Ovary (tissue), 9 donors: ENCODE measurements around the gene SCN1A. TPM values are rescaled to one million over a fixed set of nuclear protein-coding genes. Genes with fewer than 3 reads are reported as not detected.

ENCODE experiments used
- DNase-seq, 5 donors: peaks; one replicate each; pipeline ENCODE4 v3.0.0-alpha.2; 2019 to 2020
- H3K27ac ChIP-seq, 2 donors: fragments of 200-600 bp; one replicate each; pipeline versions ENCODE4 v1.5.1 to v1.8.0; 2019 to 2022
- H3K27me3 ChIP-seq: fragments of 200-600 bp; one replicate; pipeline ENCODE4 v1.8.0; 2022
- H3K36me3 ChIP-seq: fragments of 200-600 bp; sonication (generic); one replicate; pipeline ENCODE4 v1.5.1; 2019
- H3K4me1 ChIP-seq: one replicate; pipeline ENCODE4 v1.8.1; 2013; ENCODE audit warnings: mild to moderate bottlenecking, moderate library complexity; ENCODE audit not compliant: insufficient read depth
- H3K4me3 ChIP-seq: fragments of 200-600 bp; sonication (generic); one replicate; pipeline ENCODE4 v1.5.1; 2017
- H3K9me3 ChIP-seq, 2 donors: fragments of 200-600 bp in 1 of 2; sonication (generic) in 1 of 2; one replicate each; pipeline versions ENCODE4 v1.5.1 to v1.8.1; 2013 to 2019; ENCODE audit warnings: mild to moderate bottlenecking in 1 of 2, moderate library complexity in 1 of 2
- EP300 ChIP-seq: sonication (generic); formaldehyde crosslinking; IDR thresholded peaks from one replicate; pipeline ENCODE4 v1.6.1; 2017; ENCODE audit warnings: antibody characterized with exemption
- POLR2A ChIP-seq: fragments of 450-650 bp; IDR thresholded peaks from one replicate; pipeline ENCODE4 v1.6.1; 2017; ENCODE audit warnings: antibody characterized with exemption, mild to moderate bottlenecking, moderate library complexity
- WGBS, 3 donors: extraction: QIAGEN DNeasy Blood & Tissue Kit in 1 of 3; methylation state at CpG; one replicate each; pipeline versions ENCODE4 v1.1.5 to v1.1.7; 2013 to 2017; 5-methylcytosine and 5-hydroxymethylcytosine counted together
- intact Hi-C, 4 donors: fragments of 100-400 bp; cut with DNase I; formaldehyde crosslinking; loops; one replicate each; pipeline versions ENCODE4 v1.11.0 to v1.15.1; 2022 to 2023
- polyA plus RNA-seq, 2 donors: library from polyadenylated mRNA; stranded (reverse); fragments of 200-250 nt in 1 of 2; fragments of 350-450 nt in 1 of 2; fragmentation: Illumina TruSeq in 1 of 2; extraction: RNeasy Lipid Tissue Mini Kit (QIAGEN cat#74804) in 1 of 2; gene quantifications; one replicate each; pipeline ENCODE4 v1.2.3, GENCODE V29; 2013 to 2014
- total RNA-seq, 7 donors: library from RNA; depleted of rRNA in 2 of 7; stranded (reverse); fragments of >200 nt in 2 of 7; fragmentation: NEBNext Ultra II Directional in 3 of 7; extraction: Animal tissue kit (Norgen Biotek cat#: 25700) in 3 of 7; gene quantifications; one replicate each; pipeline versions ENCODE4 v1.1.0 to v1.2.4, GENCODE V29; 2016 to 2023
- TF ChIP-seq, protein P1 (sequence below), 3 donors: fragments of 450-650 bp in 2 of 3; fragments of 200-600 bp in 1 of 3; IDR thresholded peaks; one replicate each; pipeline versions ENCODE4 v1.5.1 to v1.8.0; 2016 to 2022; ENCODE audit warnings: antibody characterized with exemption in 3 of 3, mild to moderate bottlenecking in 1 of 3
- donor health status: DM: no; HTN: no; CAD: no; lungs with moderate emphysema.
- donor health status: DM: no; HTN: no; CAD: no.
- donor health status: Bipolar disorder and iron deficiency.
- donor health status: DM: yes; HTN: yes; CAD: no.
- donor health status: DM: no; HTN: no; CAD: no.
- donor health status: DM: yes; HTN: yes; CAD: no.

SCN1A gene
- total and polyA plus RNA-seq, 9 donors: under 0.01 to 5.6 (median 0.34) TPM; not detected in 5

DNA sequence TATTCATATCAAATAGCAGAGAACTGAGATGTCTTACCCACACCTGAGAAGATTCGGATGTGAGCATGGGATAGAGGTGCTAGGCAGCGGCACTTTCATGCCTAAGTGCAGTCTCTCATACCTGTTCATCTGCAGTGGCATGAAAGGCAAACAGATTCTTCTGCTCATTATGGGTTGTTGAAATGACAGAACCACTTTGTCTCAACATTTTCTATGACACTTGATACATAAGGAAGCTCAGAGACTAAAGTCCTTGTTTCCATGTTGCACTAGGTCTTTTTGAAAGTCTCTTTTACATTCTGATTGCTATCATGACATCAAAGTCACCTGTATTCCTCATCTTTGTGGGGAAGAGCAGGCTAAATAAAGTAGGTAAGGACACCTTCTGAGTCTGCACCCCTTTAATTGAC lies 8.0 kb upstream of the SCN1A start:
- Histone ChIP-seq H3K27me3 (no peaks in the 10 kb centered on the region), H3K4me3 (no peak overlapping the region), H3K27ac (no peak overlapping the region), H3K9me3 (no peaks in the 10 kb centered on the region), H3K36me3 (no peaks in the 10 kb centered on the region), H3K4me1 (no peaks in the 10 kb centered on the region)
- intact Hi-C loops: no loop called here
- DNase-seq: no peak
- TF ChIP-seq EP300 (no peak), POLR2A (no peak)
- TF ChIP-seq, protein P1, sequence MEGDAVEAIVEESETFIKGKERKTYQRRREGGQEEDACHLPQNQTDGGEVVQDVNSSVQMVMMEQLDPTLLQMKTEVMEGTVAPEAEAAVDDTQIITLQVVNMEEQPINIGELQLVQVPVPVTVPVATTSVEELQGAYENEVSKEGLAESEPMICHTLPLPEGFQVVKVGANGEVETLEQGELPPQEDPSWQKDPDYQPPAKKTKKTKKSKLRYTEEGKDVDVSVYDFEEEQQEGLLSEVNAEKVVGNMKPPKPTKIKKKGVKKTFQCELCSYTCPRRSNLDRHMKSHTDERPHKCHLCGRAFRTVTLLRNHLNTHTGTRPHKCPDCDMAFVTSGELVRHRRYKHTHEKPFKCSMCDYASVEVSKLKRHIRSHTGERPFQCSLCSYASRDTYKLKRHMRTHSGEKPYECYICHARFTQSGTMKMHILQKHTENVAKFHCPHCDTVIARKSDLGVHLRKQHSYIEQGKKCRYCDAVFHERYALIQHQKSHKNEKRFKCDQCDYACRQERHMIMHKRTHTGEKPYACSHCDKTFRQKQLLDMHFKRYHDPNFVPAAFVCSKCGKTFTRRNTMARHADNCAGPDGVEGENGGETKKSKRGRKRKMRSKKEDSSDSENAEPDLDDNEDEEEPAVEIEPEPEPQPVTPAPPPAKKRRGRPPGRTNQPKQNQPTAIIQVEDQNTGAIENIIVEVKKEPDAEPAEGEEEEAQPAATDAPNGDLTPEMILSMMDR (IDR thresholded peaks at IDR 0.05): no peak
- 90 to 96% (median 96%) methylated on average over 2 of the region's 2 CpGs for WGBS, 3 donors

DNA sequence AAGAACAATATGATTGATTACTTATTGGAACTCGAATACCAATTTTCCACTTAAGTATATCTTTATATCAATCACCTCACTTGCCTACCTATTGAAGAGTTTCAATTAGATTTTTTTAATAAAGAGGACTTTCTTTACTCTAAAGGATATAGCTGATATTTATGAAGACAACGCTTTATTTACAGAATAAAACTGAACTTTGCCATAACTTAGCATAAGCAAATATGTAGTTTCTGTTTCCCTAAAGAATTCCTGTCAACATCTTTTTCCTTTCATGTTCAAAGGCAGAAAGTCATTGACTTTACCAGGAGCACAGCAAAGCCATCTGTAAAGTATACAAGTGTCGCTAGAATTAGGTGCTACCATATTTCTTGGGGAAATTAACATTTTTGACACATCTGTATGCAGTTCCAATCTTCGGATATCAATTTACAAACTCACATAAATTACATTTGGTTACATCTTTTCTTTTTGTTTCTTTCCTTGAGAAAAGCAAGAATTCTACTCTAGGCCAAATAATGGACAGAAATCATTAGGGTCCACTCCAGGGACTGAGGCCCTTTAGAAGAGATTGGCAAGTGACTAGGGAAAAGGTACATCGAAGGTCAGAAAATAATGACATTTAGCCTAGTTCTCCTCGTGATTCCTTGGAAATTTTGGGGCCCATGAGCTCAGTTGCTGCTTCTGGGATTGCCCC lies 7.5 kb upstream of the SCN1A start:
- intact Hi-C loops: no loop called here
- Histone ChIP-seq H3K27ac (no peak overlapping the region), H3K4me3 (no peak overlapping the region), H3K36me3 (no peaks in the 10 kb centered on the region), H3K9me3 (no peaks in the 10 kb centered on the region), H3K27me3 (no peaks in the 10 kb centered on the region), H3K4me1 (no peaks in the 10 kb centered on the region)
- TF ChIP-seq POLR2A (no peak), EP300 (no peak)
- TF ChIP-seq, protein P1 (IDR thresholded peaks at IDR 0.05): no peak
- DNase-seq: no peak
- WGBS, 3 donors: 66 to 82% (median 69%) methylated on average over 6 of the region's 6 CpGs

DNA sequence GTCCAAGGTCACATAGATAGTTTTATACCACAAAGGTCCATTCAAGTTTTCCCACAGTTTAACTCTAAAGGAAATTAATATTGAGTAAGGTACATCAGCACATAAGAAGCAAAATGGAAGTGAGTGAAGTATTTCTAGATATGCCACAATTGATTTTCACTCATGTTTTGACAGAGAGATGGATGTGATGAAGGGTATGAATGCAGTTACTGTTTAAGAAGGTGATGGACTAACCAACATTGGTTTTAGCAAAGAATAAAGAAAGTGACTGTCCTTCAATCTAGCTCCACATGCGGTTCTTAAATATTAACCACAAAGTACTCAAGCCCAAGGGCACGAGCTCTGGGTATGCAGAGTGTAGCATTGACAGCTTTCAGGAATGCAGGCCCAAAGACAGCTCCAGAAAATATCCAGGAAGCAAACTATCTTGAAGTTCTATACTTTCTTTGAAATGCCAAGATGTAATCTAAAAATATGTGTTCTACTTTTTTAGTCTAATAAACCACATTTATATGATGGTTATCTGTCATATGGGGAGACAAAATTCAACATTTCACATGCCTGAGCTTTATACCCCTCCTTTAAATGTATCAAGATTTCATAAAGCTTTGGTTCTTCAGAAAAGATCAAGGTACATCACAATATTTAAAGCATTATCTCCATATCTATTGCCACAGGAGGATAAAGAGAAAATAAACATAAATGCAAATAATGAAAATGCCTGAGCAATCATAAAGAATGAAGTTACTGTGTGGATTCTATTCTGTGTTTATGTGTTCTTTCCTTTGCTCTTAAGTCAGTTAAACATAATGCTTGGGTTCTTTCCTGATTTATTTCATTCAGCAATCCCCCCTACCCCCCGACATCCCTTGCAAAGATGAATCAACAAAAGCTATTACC lies 6.7 kb upstream of the SCN1A start:
- H3K4me3 ChIP-seq: no peak overlapping the region
- no peaks in the 10 kb centered on the region for H3K27me3 ChIP-seq
- H3K4me1 ChIP-seq: no peaks in the 10 kb centered on the region
- intact Hi-C loops: no loop called here
- no peak for DNase-seq
- no peaks in the 10 kb centered on the region for H3K36me3 ChIP-seq
- TF ChIP-seq EP300 (no peak), POLR2A (no peak)
- TF ChIP-seq, protein P1 (IDR thresholded peaks at IDR 0.05): no peak
- WGBS, 3 donors: 68 to 81% (median 77%) methylated on average over 3 of the region's 3 CpGs
- no peaks in the 10 kb centered on the region for H3K9me3 ChIP-seq
- no peak overlapping the region for H3K27ac ChIP-seq

DNA sequence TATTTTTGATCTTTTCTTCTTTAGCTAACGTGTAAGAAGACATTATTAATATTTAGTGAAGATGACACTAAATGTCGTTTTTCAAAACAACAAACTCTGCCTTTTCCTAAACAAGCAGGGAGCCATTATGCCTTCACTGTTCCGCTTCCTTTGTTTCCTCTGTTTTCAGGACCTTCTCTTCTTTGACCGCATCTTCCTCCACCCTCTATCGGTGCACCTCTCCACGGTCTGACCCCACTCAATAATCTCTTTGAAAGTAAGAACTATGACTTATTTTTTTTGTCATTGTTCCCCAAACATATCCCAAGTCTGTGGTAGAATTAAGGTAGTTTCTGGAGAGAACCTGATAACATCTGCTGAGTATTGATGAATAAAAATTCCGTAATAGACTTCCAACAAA lies 5.8 kb upstream of the SCN1A start:
- 70 to 78% (median 71%) methylated on average over 7 of the region's 7 CpGs for WGBS, 3 donors
- H3K9me3 ChIP-seq: no peaks in the 10 kb centered on the region
- intact Hi-C loops: no loop called here
- TF ChIP-seq EP300: no peak
- TF ChIP-seq POLR2A: no peak
- TF ChIP-seq, protein P1 (IDR thresholded peaks at IDR 0.05): no peak
- H3K4me1 ChIP-seq: no peaks in the 10 kb centered on the region
- no peak for DNase-seq
- H3K27me3 ChIP-seq: no peaks in the 10 kb centered on the region
- no peak overlapping the region for H3K4me3 ChIP-seq
- H3K36me3 ChIP-seq: no peaks in the 10 kb centered on the region
- H3K27ac ChIP-seq: no peak overlapping the region
